Endothelial cell of umbilical vein (primary cell): ENCODE results near the gene IFI44L. TPM values are rescaled to one million over a fixed set of nuclear protein-coding genes. Genes with fewer than 3 reads are reported as not detected.

Source experiments
- BruUV-seq: library from RNA; stranded (reverse); fragments of 400-500 nt; replicated peaks from 2 replicates; lab custom pipeline; 2021; lab: Mats Ljungman, UMichigan
- CTCF ChIA-PET: fragments of 300-600, 350-600 bp; sonication (Branson Sonifier 250); formaldehyde crosslinking; loops from one replicate; lab custom pipeline; 2021; ENCODE audit warnings: antibody characterized with exemption, inconsistent platforms; lab: Charles Lee
- POLR2A ChIA-PET: fragments of 300-600, 350-600 bp; sonication (Branson Sonifier 250); formaldehyde crosslinking; loops from one replicate; lab custom pipeline; 2021; ENCODE audit warnings: antibody characterized with exemption, inconsistent platforms; lab: Charles Lee
- DNase-seq: peaks from one replicate; pipeline ENCODE4 v3.0.0-alpha.2; 2011; ENCODE audit warnings: low read depth, low spot score
- FAIRE-seq: peaks from 2 replicates; lab custom pipeline; 2011; peaks lifted over from hg19 to GRCh38; lab: Jason Lieb, UNC
- H2AFZ ChIP-seq: 2 replicates; pipeline ENCODE4 v1.6.0; 2012; ENCODE audit warnings: low read depth, low read length, control low read depth, inconsistent platforms
- H3K27ac ChIP-seq: 2 replicates; pipeline ENCODE4 v1.5.1; 2011; ENCODE audit warnings: low read depth, mild to moderate bottlenecking, control low read depth, low read length, moderate library complexity; ENCODE audit not compliant: insufficient read depth
- H3K27me3 ChIP-seq, 2 experiments: 2 replicates each; pipeline versions ENCODE4 v1.6.0 to v1.6.1; 2011; ENCODE audit warnings: low read length in 2 of 2, mixed read lengths in 1 of 2; ENCODE audit not compliant: control insufficient read depth in 2 of 2, insufficient read depth in 2 of 2
- H3K36me3 ChIP-seq, 2 experiments: 2 replicates in 1 of 2; 3 replicates in 1 of 2; pipeline ENCODE4 v1.5.1; 2011; ENCODE audit warnings: low read length in 2 of 2, mild to moderate bottlenecking in 1 of 2, moderate library complexity in 1 of 2; ENCODE audit not compliant: control insufficient read depth in 2 of 2, insufficient read depth in 2 of 2; ENCODE audit errors: extremely low read depth in 1 of 2
- H3K4me1 ChIP-seq: 3 replicates; pipeline ENCODE4 v1.5.1; 2011; ENCODE audit warnings: mild to moderate bottlenecking, low read length; ENCODE audit not compliant: control insufficient read depth, insufficient read depth; ENCODE audit errors: extremely low read depth
- H3K4me2 ChIP-seq: 2 replicates; pipeline ENCODE4 v1.6.1; 2011; ENCODE audit warnings: low read length, control low read depth, mixed read lengths; ENCODE audit not compliant: insufficient read depth
- H3K4me3 ChIP-seq, 3 experiments: fragments of 200-600 bp in 1 of 3; sonication (generic), shearing (Covaris generic) in 1 of 3; replicated peaks in 1 of 3; 2 replicates each; pipeline ENCODE4 v1.5.1; 2011 to 2016; ENCODE audit warnings: control low read depth in 3 of 3, low read length in 3 of 3, mild to moderate bottlenecking in 2 of 3, inconsistent platforms in 1 of 3, low read depth in 1 of 3, moderate library complexity in 1 of 3; ENCODE audit not compliant: insufficient read depth in 1 of 3
- H3K79me2 ChIP-seq: 2 replicates; pipeline ENCODE4 v1.6.0; 2012; ENCODE audit warnings: low read length, inconsistent platforms; ENCODE audit not compliant: control insufficient read depth, insufficient read depth
- H3K9ac ChIP-seq: replicated peaks from 2 replicates; pipeline ENCODE3; 2011; ENCODE audit warnings: low read length, control low read depth; ENCODE audit not compliant: insufficient read depth; ENCODE audit errors: extremely low read depth
- H3K9me1 ChIP-seq: replicated peaks from 3 replicates; pipeline ENCODE4 v1.6.0; 2011; ENCODE audit warnings: mild to moderate bottlenecking, low read length; ENCODE audit not compliant: control insufficient read depth, insufficient read depth; ENCODE audit errors: extremely low read depth
- H3K9me3 ChIP-seq: replicated peaks from 2 replicates; pipeline ENCODE4 v1.5.1; 2012; ENCODE audit warnings: low read length, inconsistent platforms; ENCODE audit not compliant: control insufficient read depth, insufficient read depth
- H4K20me1 ChIP-seq: replicated peaks from 2 replicates; pipeline ENCODE3; 2011; ENCODE audit warnings: mild to moderate bottlenecking, low read length; ENCODE audit not compliant: control insufficient read depth, insufficient read depth; ENCODE audit errors: extremely low read depth
- CTCF ChIP-seq, 2 donors: IDR thresholded peaks; 1 replicate in 1 of 2; 2 replicates in 1 of 2; pipeline ENCODE4 v1.5.1; 2011; ENCODE audit warnings: low read length in 2 of 2, mild to moderate bottlenecking in 2 of 2, moderate library complexity in 2 of 2, control low read depth in 1 of 2, inconsistent platforms in 1 of 2, low read depth in 1 of 2; ENCODE audit not compliant: insufficient read depth in 1 of 2; ENCODE audit errors: extremely low read depth in 1 of 2
- EZH2 ChIP-seq: IDR thresholded peaks from 2 replicates; pipeline ENCODE4 v1.6.1; 2012; ENCODE audit warnings: borderline replicate concordance, low read depth, mild to moderate bottlenecking, moderate library complexity, low read length, inconsistent platforms; ENCODE audit not compliant: severe bottlenecking
- FOS ChIP-seq: IDR thresholded peaks from 2 replicates; pipeline ENCODE4 v1.6.1; 2011; ENCODE audit warnings: mild to moderate bottlenecking, low read length, moderate library complexity, borderline replicate concordance; ENCODE audit not compliant: insufficient read depth
- GATA2 ChIP-seq: IDR thresholded peaks from 2 replicates; pipeline ENCODE4 v1.7.0; 2011; ENCODE audit warnings: low read depth, mild to moderate bottlenecking, moderate library complexity, mixed read lengths, low read length; ENCODE audit not compliant: insufficient read length, insufficient read depth
- JUN ChIP-seq: IDR thresholded peaks from 2 replicates; pipeline ENCODE4 v1.6.1; 2011; ENCODE audit warnings: borderline replicate concordance, low read depth; ENCODE audit not compliant: insufficient read length, insufficient read depth
- MAX ChIP-seq: IDR thresholded peaks from 2 replicates; pipeline ENCODE4 v1.6.1; 2011; ENCODE audit not compliant: insufficient read depth, insufficient read length
- MYC ChIP-seq: IDR thresholded peaks from one replicate; pipeline ENCODE4 v1.6.1; 2011; ENCODE audit warnings: mild to moderate bottlenecking, low read depth, low read length
- POLR2A ChIP-seq: IDR thresholded peaks from 2 replicates; pipeline ENCODE4 v1.6.1; 2012; ENCODE audit warnings: low read depth, mild to moderate bottlenecking, control low read depth, low read length
- POLR2AphosphoS5 ChIP-seq: IDR thresholded peaks from 2 replicates; pipeline ENCODE4 v1.6.1; 2012; ENCODE audit warnings: low read depth, mild to moderate bottlenecking, control low read depth, low read length, moderate library complexity; ENCODE audit not compliant: insufficient read depth
- dilution Hi-C: fragments of 300-500 bp; cut with MboI; formaldehyde crosslinking; loops from one replicate; pipeline ENCODE4 v1.15.0; 2019; ENCODE audit warnings: low sequenced_read_pairs; ENCODE audit not compliant: extremely low pct_ligation_motif_present
- intact Hi-C: fragments of 100-400 bp; cut with micrococcal nuclease; formaldehyde crosslinking; loops from one replicate; pipeline ENCODE4 v1.10.0; 2022
- polyA plus RNA-seq, 4 experiments: library from polyadenylated mRNA; depleted of rRNA in 3 of 4; stranded (reverse) in 3 of 4; unstranded in 1 of 4; fragments of >200 nt; gene quantifications; 2 replicates each; pipeline versions ENCODE4 v1.2.1 to v1.2.3, GENCODE V29; 2011 to 2012; ENCODE audit warnings: missing spikeins in 1 of 4
- total RNA-seq: library from RNA; stranded (reverse); gene quantifications from 2 replicates; pipeline ENCODE4 v1.2.3, GENCODE V29; 2021

Gene IFI44L
- total and polyA plus RNA-seq, 2 donors (not counting 3 experiments of a cell fraction or from before 2014, with no cell fraction given), result 2.8 to 2.9 TPM

DNA sequence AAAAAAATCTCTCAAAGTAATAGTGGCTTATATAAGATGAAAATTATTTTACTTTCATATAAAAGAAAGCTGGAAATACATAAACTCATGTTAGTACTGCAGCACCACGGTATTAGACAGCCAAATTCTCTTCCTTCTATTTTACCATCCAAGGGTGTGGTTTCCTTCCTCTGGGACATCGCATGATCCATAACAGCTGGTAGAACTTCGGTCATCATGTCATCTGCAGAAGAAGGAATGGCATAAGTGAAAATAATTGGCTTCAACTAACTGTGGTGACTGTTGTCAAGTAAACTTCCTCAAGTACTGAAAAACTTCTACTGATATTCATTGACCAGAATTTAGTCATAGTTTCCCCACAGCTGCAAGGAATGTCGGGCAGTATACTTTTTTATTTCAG is 28.3 kb upstream of the IFI44L start:
- H3K27ac ChIP-seq, result no peak overlapping the region
- H3K9me1 ChIP-seq, result no peaks in the 10 kb centered on the region
- DNase-seq (no peak), FAIRE-seq (no peak)
- no peaks in the 10 kb centered on the region for H3K79me2 ChIP-seq
- no peak overlapping the region for H3K4me3 ChIP-seq
- CTCF ChIA-PET, result interaction anchor here (0.5 to 1.9 kb wide), 2 partner anchors 15 to 298 kb away, joined by 3 to 9 read pairs; no protein-coding TSS in a partner anchor
- no peak overlapping the region for H3K4me2 ChIP-seq
- H3K36me3 ChIP-seq, result no peaks in the 10 kb centered on the region
- H3K27me3 ChIP-seq, result peaks cover 2% of the 10 kb centered on the region in 2 experiments
- intact Hi-C loops, result no loop called here
- POLR2A ChIA-PET, result interaction anchor here (0.6 kb wide), 1 partner anchor 12 kb away, joined by 3 read pairs; no protein-coding TSS in a partner anchor
- no peaks in the 10 kb centered on the region for H3K4me1 ChIP-seq
- TF ChIP-seq EZH2 (no peak), GATA2 (no peak), JUN (no peak), POLR2A (no peak), POLR2AphosphoS5 (no peak), MAX (no peak)
- dilution Hi-C loops, result no loop called here
- no peaks in the 10 kb centered on the region for H4K20me1 ChIP-seq
- H3K9me3 ChIP-seq, result no peaks in the 10 kb centered on the region
- no peak overlapping the region for H3K9ac ChIP-seq
- H2AFZ ChIP-seq, result no peak overlapping the region
- BruUV-seq, result no TSS peak

- no TSS peak for BruUV-seq
- DNase-seq (no peak), FAIRE-seq (no peak)
- H2AFZ ChIP-seq, result no peak overlapping the region
- no peaks in the 10 kb centered on the region for H4K20me1 ChIP-seq
- H3K27ac ChIP-seq, result no peak overlapping the region
- intact Hi-C loops, result no loop called here
- H3K4me3 ChIP-seq, result no peak overlapping the region
- no peaks in the 10 kb centered on the region for H3K27me3 ChIP-seq
- CTCF ChIA-PET, result interaction anchor here (1.6 to 1.7 kb wide), 2 partner anchors 9 to 453 kb away, joined by 3 to 5 read pairs; no protein-coding TSS in a partner anchor
- no peaks in the 10 kb centered on the region for H3K9me3 ChIP-seq
- H3K36me3 ChIP-seq, result no peaks in the 10 kb centered on the region
- TF ChIP-seq MAX (no peak), GATA2 (no peak), FOS (no peak), POLR2AphosphoS5 (no peak), CTCF (IDR thresholded peaks at IDR 0.05; ENCODE audit: extremely low read depth in 1 of 2, insufficient read depth in 1 of 2, low read depth in 1 of 2, low read length in 2 of 2) (no peak), EZH2 (no peak), POLR2A (no peak), JUN (no peak), MYC (no peak)
- no peak overlapping the region for H3K4me2 ChIP-seq
- no peaks in the 10 kb centered on the region for H3K9me1 ChIP-seq
- POLR2A ChIA-PET, result no interaction called here
- no peaks in the 10 kb centered on the region for H3K79me2 ChIP-seq
- H3K4me1 ChIP-seq, result no peaks in the 10 kb centered on the region
- dilution Hi-C loops, result no loop called here
- H3K9ac ChIP-seq, result no peak overlapping the region
Observed at GRCh38 chr1:78599294-78599693, 21.0 kb upstream of the IFI44L start.
